NCI-H187 (cell line): Measurements from ENCODE around the gene CABLES2.

Experiments used
- DNase-seq, 2 experiments: peaks; one replicate each; lab custom pipeline; 2025; lab: John Stamatoyannopoulos, UW

CABLES2 gene

DNA sequence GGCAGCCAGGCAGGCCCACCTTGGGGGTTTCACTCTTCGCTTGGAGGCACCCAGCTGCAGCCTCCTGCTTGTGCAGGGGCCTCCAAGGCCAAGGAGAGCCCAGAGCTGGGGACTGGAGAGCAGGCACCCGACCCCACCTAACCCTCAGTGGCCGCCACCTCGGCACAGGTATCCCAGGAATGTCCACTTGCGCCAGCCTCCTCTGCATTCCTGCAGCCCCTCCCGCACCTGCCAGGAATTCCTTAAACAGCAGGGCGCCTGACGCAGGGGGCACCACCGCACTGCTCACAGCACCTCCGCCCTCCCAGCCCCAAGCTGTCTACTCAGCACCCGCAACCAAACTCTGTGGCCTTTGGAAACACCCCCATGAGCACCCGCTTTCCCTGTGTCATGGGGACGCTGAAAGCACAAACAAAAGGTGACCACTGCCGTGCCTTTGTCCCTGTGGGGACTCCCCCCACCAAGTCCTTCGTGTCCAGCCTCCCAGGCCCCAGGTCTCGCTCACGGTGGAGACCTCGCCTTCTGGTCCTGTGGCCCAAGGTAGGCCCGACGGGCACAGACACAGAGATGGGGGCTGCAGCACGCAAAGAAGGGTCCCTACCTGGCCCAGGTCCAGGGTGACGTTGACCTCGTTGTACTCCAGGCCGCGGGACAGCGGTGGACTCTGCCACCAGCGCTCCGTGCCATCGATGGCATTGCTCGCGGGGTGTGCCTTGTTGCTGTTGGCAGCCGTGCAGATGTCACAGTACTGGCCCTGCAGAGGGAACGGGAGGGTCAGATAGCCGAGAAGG is 45.1 kb downstream of the CABLES2 start:
- DNase-seq, result no peak

GRCh38 chr20:62360854-62361798 is 46.0 kb downstream of the CABLES2 start:
- no peak for DNase-seq

DNA sequence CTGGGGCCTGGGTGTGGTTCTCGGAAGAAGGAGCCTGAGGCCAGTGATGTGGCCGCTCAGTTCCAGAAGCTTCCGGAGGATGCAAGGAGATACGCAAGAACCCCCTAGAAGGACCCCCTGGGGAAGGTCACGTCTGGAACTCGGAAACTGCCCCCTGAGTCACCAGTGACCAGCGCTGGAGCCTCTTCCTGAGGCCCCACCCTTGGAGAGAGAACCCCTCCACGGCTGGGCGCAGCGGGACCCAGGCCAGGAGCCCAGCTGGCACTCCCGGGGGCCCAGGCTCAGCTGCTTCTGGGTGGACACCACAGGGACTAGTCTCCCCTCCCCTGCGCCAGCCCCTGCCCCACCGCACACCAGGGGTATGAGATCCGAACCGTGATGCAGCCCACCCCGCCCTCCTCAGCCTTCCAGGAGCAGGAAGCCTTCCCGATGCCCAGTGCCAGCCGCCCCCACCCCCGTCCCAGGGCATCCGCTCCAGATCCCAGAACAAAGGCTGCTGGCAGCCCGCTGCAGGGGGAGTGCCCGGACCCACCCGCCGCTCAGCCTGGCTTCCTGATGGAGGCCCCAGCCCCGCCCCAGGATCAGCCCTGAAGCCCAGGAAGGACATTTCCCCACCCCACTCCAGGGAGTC is 47.5 kb downstream of the CABLES2 start:
- DNase-seq, result no peak

- DNase-seq, result no peak
These were observed 48.0 kb downstream of the CABLES2 start for GRCh38 chr20:62359043-62359490.

DNA sequence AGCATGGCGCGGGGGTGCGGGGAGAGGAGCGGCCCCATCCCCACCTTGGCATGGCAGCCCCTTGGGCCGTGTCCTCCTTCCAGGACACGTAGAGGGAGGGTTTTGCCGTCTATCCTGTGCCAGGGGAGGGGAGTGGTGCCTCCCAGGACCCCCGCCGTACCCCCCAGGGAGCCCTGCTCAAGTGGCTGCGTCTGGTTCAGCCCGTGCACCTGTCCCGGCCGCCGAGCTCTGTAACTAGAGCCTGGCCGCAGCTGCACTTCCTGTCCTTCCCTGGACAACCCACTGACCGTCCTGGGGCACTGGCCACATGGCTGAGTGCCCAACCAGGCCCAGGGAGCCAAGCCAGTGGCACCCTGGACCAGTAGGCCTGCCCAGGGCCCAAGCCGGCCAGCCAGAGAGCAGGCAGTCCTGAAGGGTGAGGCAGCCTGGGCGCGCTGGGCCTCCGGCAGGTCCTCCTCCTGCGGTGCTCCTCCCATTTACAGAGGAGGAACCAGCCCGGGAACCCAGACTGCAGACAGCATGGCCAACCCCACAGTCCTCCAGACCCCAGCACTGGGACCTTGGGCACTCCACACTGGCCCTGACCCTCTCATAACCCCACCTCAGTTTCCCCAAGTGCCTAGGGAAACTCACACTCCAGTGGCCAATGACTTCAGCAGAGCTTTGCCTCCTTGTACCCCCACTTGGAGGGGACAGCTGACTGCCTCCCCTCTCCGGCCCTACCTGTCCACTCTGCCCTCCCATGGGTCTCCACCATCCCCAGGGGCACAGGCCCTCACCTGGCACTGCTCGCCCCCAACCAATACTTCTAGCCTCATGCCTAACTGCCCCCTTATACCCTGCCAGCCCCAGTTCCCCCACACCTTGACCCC is 48.7 kb downstream of the CABLES2 start:
- no peak for DNase-seq

- no peak for DNase-seq
These were observed 49.4 kb downstream of the CABLES2 start for GRCh38 chr20:62357681-62358080.

- no peak for DNase-seq
These were observed 49.9 kb downstream of the CABLES2 start for GRCh38 chr20:62357187-62357667.

- DNase-seq, result no peak
These were observed 50.4 kb downstream of the CABLES2 start for GRCh38 chr20:62356589-62357186.

- no peak for DNase-seq
These were observed 51.1 kb downstream of the CABLES2 start for GRCh38 chr20:62355878-62356588.

GRCh38 chr20:62355516-62355877 is 51.6 kb downstream of the CABLES2 start:
- no peak for DNase-seq

DNA sequence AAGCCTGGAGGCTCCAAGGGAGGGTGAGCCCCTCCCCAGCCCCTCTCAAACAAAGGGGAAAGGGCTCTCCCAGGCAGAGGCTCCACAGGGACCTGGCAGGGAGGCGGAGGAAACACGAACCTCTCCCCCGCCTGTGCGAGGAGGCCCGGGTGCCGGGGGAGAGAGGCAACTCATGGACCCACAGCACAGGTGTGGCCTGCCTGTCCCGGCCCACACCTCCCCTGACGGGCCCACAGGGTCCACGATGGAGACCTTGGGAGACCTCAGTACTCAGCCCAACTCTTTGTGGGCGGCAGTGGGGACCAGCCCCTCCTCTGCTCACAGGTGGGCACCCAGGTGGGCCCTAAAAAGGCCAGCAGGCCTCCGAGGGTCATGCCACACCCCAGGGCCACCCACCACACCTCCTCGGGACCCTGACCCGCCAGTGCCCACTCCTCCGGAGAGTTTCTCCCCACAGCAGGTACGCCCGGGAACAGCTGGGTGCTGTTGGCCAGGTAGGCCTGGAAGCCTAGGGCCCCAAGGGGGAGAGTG is 52.2 kb downstream of the CABLES2 start:
- DNase-seq, result no peak

- no peak for DNase-seq
These were observed 52.9 kb downstream of the CABLES2 start for GRCh38 chr20:62354031-62354808.

DNA sequence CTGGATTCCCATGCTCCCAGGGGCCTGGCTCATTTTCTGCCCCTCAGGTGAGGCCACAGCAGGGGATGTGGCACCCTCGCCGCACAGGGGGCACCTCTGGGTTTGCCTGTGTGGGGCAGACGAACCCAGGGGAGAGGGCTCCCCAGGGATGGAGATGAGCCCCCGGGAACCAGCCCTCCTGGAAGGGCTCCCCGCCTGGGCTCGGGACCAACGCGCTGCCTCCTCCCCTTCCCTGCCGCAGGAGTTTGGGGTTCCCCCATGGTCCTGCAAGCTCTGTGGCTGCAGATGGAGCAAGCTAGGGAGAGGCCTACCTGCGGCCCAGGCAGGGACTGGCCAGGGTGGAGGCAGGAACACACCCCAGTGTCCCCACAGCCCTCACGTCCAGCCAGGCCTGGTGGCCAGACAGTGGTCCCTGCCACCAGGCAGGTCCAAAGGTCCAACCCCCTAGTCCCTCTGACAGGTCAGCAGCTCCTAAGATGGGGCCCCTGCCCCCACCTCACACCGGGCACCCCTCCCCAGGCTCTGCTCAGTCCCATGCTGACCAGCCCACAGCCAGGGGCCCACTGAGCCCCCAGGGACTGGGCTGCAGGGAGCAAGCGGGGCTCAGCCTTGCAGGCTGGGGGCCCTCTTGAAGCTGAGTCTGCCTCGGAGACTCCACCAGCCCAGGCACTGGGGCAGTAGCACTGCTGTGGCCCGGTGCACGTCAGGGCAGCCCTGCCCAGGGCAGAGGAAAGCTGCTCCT is 53.6 kb downstream of the CABLES2 start:
- DNase-seq, result no peak

DNA sequence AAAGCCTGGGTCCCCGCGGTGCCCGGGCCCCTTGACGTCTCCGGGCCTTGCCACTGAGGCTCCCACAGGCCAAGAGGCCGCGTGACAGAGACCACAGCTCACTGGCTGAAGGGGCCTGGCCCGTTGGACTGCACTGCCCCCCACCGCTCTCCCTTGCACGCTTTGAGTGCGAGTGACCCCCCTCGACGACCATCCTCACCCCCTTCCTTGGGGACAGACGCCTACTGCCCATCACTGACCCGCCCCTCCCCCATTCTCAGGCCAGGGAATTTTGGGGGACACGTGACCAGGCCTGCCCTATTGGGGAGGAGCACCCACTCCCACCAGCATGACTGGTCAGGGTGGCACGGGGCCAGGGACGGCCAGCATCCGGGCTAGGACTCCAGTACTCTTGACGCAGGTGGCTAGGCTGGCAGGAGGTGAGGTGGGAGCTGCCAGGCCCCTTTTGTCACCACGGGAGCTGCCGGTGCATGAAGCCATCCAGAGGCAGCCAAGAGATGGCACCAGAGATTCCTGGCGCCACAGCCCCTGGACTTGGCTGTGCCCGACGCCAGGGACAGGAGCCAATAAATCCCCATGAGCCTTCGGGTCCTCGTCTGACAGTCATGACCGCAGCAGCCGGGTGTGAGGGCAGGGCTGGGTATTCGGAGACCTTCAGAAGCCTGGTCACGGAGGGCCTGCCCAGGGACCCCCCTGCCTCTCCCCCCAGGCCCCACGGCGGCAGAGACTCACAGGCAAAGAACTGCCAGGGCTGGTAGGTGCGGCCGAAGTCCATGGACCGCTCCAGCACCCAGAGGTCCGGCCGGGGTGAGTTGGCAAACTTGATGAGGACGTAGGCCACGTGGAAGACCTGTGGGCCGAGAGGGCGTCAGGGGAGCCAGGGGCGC is 54.4 kb downstream of the CABLES2 start:
- DNase-seq, result no peak

- DNase-seq, result no peak
These were observed 55.4 kb downstream of the CABLES2 start for GRCh38 chr20:62351469-62352401.
